ENCODE measurements around the gene PSMD14. TPM values are rescaled to one million over a fixed set of nuclear protein-coding genes. Genes with fewer than 3 reads are reported as not detected.
"Not testable (repeated sequence)": the region's sequence is repeated elsewhere in the genome, so short reads cannot be mapped to it uniquely, and the experiment has no call there.

Gene PSMD14
- total RNA-seq: 45.5 TPM

GRCh38 chr2:161308178-161308955, at the start of gene PSMD14:
PSMD14 (plus strand) TSS chr2:161308425; CDS start chr2:161318826, 10,401 bp downstream.
- DNase-seq: peak; percentile 86

GRCh38 chr2:161265874-161266273, 42.4 kb upstream of the PSMD14 start:
- DNase-seq: no peak

GRCh38 chr2:161269111-161269510, 39.1 kb upstream of the PSMD14 start:
- DNase-seq: no peak

- DNase-seq: no peak
Observed at GRCh38 chr2:161273038-161273760, 35.0 kb upstream of the PSMD14 start.

GRCh38 chr2:161278564-161279229, 29.5 kb upstream of the PSMD14 start:
- DNase-seq: not testable (repeated sequence)

- not testable (repeated sequence) for DNase-seq
Observed at GRCh38 chr2:161279230-161279815, 28.9 kb upstream of the PSMD14 start.

GRCh38 chr2:161280906-161281323, 27.3 kb upstream of the PSMD14 start:
- not testable (repeated sequence) for DNase-seq

GRCh38 chr2:161281615-161282310, 26.5 kb upstream of the PSMD14 start:
- not testable (repeated sequence) for DNase-seq

- not testable (repeated sequence) for DNase-seq
Observed at GRCh38 chr2:161282311-161282644, 25.9 kb upstream of the PSMD14 start.

GRCh38 chr2:161283926-161284325, 24.3 kb upstream of the PSMD14 start:
- no peak for DNase-seq

- no peak for DNase-seq
Observed at GRCh38 chr2:161303535-161304050, 4.6 kb upstream of the PSMD14 start.

- DNase-seq: no peak
Observed at GRCh38 chr2:161306919-161307318, 1.3 kb upstream of the PSMD14 start.

GRCh38 chr2:161307676-161308075, 549 bp upstream of the PSMD14 start:
- DNase-seq: peak; percentile 30

GRCh38 chr2:161312996-161313395, 4.8 kb downstream of the PSMD14 start:
- no peak for DNase-seq

- DNase-seq: no peak
Observed at GRCh38 chr2:161315380-161315779, 7.2 kb downstream of the PSMD14 start.

GRCh38 chr2:161316701-161317100, 8.5 kb downstream of the PSMD14 start:
- peak; percentile 28 for DNase-seq

GRCh38 chr2:161321944-161322648, 13.9 kb downstream of the PSMD14 start:
- no peak for DNase-seq

GRCh38 chr2:161324876-161325275, 16.7 kb downstream of the PSMD14 start:
- no peak for DNase-seq

- DNase-seq: no peak
Observed at GRCh38 chr2:161327582-161327981, 19.4 kb downstream of the PSMD14 start.

GRCh38 chr2:161332371-161332967, 24.2 kb downstream of the PSMD14 start:
- DNase-seq: no peak

GRCh38 chr2:161335626-161336025, 27.4 kb downstream of the PSMD14 start:
- DNase-seq: no peak
